IPS-18c (cell line): ENCODE results near the gene BAZ2A.
"Not testable (repeated sequence)": the region's sequence is repeated elsewhere in the genome, so short reads cannot be mapped to it uniquely, and the experiment has no call there.

ENCODE experiments used
- H3K4me3 ChIP-seq: 2 replicates; pipeline ENCODE4 v1.7.0; 2013; ENCODE audit warnings: low read depth, mild to moderate bottlenecking, low read length, moderate library complexity; ENCODE audit not compliant: insufficient read depth
- H3K9me3 ChIP-seq: one replicate; pipeline ENCODE4 v1.6.1; 2013; ENCODE audit warnings: mild to moderate bottlenecking, low read length, moderate library complexity; ENCODE audit not compliant: control insufficient read depth, insufficient read depth

The BAZ2A gene

GRCh38 chr12:56616244-56616643 is 13.9 kb downstream of the BAZ2A start:
- no peaks in the 10 kb centered on the region for H3K9me3 ChIP-seq
- no peak overlapping the region for H3K4me3 ChIP-seq

- H3K4me3 ChIP-seq: no peak overlapping the region
- no peaks in the 10 kb centered on the region for H3K9me3 ChIP-seq
These were observed 15.5 kb downstream of the BAZ2A start for GRCh38 chr12:56614627-56615026.

GRCh38 chr12:56604355-56604754 is 25.8 kb downstream of the BAZ2A start:
- H3K4me3 ChIP-seq: no peak overlapping the region
- H3K9me3 ChIP-seq: peaks cover 2% of the 10 kb centered on the region

GRCh38 chr12:56602239-56602638 is 27.9 kb downstream of the BAZ2A start:
- H3K4me3 ChIP-seq: no peak overlapping the region
- peaks cover 2% of the 10 kb centered on the region for H3K9me3 ChIP-seq

- peaks cover 2% of the 10 kb centered on the region for H3K9me3 ChIP-seq
- H3K4me3 ChIP-seq: no peak overlapping the region
These were observed 28.6 kb downstream of the BAZ2A start for GRCh38 chr12:56601503-56601902.

- H3K9me3 ChIP-seq: peaks cover 2% of the 10 kb centered on the region
- no peak overlapping the region for H3K4me3 ChIP-seq
These were observed 29.4 kb downstream of the BAZ2A start for GRCh38 chr12:56600753-56601152.

GRCh38 chr12:56599797-56600196 is 30.3 kb downstream of the BAZ2A start:
- Histone ChIP-seq H3K9me3 (peaks cover 2% of the 10 kb centered on the region), H3K4me3 (no peak overlapping the region)

- Histone ChIP-seq H3K4me3 (no peak overlapping the region), H3K9me3 (peaks cover 2% of the 10 kb centered on the region)
These were observed 31.1 kb downstream of the BAZ2A start for GRCh38 chr12:56599041-56599440.

- H3K9me3 ChIP-seq: peaks cover 2% of the 10 kb centered on the region
- no peak overlapping the region for H3K4me3 ChIP-seq
These were observed 33.3 kb downstream of the BAZ2A start for GRCh38 chr12:56596815-56597214.

- H3K9me3 ChIP-seq: no peaks in the 10 kb centered on the region
- no peak overlapping the region for H3K4me3 ChIP-seq
These were observed 36.1 kb downstream of the BAZ2A start for GRCh38 chr12:56593909-56594621.

- no peak overlapping the region for H3K4me3 ChIP-seq
- H3K9me3 ChIP-seq: no peaks in the 10 kb centered on the region
These were observed 38.2 kb downstream of the BAZ2A start for GRCh38 chr12:56591961-56592360.

GRCh38 chr12:56591126-56591525 is 39.0 kb downstream of the BAZ2A start:
- no peaks in the 10 kb centered on the region for H3K9me3 ChIP-seq

GRCh38 chr12:56590237-56590830 is 39.8 kb downstream of the BAZ2A start:
- no peaks in the 10 kb centered on the region for H3K9me3 ChIP-seq
- H3K4me3 ChIP-seq: no peak overlapping the region

More at GRCh38 chr12:56591126-56591525, 39.0 kb downstream of the BAZ2A start:
- no peak overlapping the region for H3K4me3 ChIP-seq

GRCh38 chr12:56589783-56590182 is 40.3 kb downstream of the BAZ2A start:
- no peaks in the 10 kb centered on the region for H3K9me3 ChIP-seq
- no peak overlapping the region for H3K4me3 ChIP-seq

- Histone ChIP-seq H3K9me3 (no peaks in the 10 kb centered on the region), H3K4me3 (no peak overlapping the region)
These were observed 45.0 kb downstream of the BAZ2A start for GRCh38 chr12:56585098-56585497.

- Histone ChIP-seq H3K9me3 (no peaks in the 10 kb centered on the region), H3K4me3 (no peak overlapping the region)
These were observed 48.5 kb downstream of the BAZ2A start for GRCh38 chr12:56581418-56582145.

GRCh38 chr12:56578983-56579546 is 51.1 kb downstream of the BAZ2A start:
- Histone ChIP-seq H3K4me3 (no peak overlapping the region), H3K9me3 (no peaks in the 10 kb centered on the region)

GRCh38 chr12:56577248-56577647 is 52.9 kb downstream of the BAZ2A start:
- not testable (repeated sequence) for H3K4me3 ChIP-seq, H3K9me3 ChIP-seq
